DMS153 treated with DMSO at 0.1 percent for 48 hours (cell line): ENCODE results near the gene RGS14.
"Not testable (repeated sequence)": the region's sequence is repeated elsewhere in the genome, so short reads cannot be mapped to it uniquely, and the experiment has no call there.

ENCODE experiments used
- DNase-seq: peaks from one replicate; lab custom pipeline; 2025; ENCODE audit not compliant: unreplicated experiment; lab: John Stamatoyannopoulos, UW

RGS14 gene

GRCh38 chr5:177346820-177347219 is 10.9 kb upstream of the RGS14 start:
- DNase-seq, result no peak

GRCh38 chr5:177347699-177348098 is 10.0 kb upstream of the RGS14 start:
- DNase-seq, result no peak

- DNase-seq, result no peak
Observed at GRCh38 chr5:177349362-177349647, 8.4 kb upstream of the RGS14 start.

GRCh38 chr5:177349762-177350161 is 8.0 kb upstream of the RGS14 start:
- DNase-seq, result no peak

GRCh38 chr5:177350776-177351391 is 6.8 kb upstream of the RGS14 start:
- DNase-seq, result no peak

GRCh38 chr5:177351392-177352329 is 6.1 kb upstream of the RGS14 start, which contains the start of gene LMAN2:
TSS of gene LMAN2 (minus strand) at chr5:177351668. CDS start at chr5:177351647, 21 bp downstream.
- DNase-seq, result peak; percentile 67

- no peak for DNase-seq
Observed at GRCh38 chr5:177353093-177353492, 4.6 kb upstream of the RGS14 start.

GRCh38 chr5:177354256-177354655 is 3.5 kb upstream of the RGS14 start:
- no peak for DNase-seq

GRCh38 chr5:177354711-177355110 is 3.0 kb upstream of the RGS14 start:
- no peak for DNase-seq

- no peak for DNase-seq
Observed at GRCh38 chr5:177355162-177355867, 2.4 kb upstream of the RGS14 start.

GRCh38 chr5:177355868-177356168 is 1.9 kb upstream of the RGS14 start:
- DNase-seq, result no peak

GRCh38 chr5:177356746-177357145 is 978 bp upstream of the RGS14 start:
- no peak for DNase-seq

GRCh38 chr5:177357146-177357458 is 622 bp upstream of the RGS14 start:
- no peak for DNase-seq

GRCh38 chr5:177358370-177358819 is 671 bp downstream of the RGS14 start:
- DNase-seq, result no peak

GRCh38 chr5:177359451-177359851 is 1.7 kb downstream of the RGS14 start:
- no peak for DNase-seq

GRCh38 chr5:177359860-177360259 is 2.1 kb downstream of the RGS14 start:
- no peak for DNase-seq

- DNase-seq, result not testable (repeated sequence)
Observed at GRCh38 chr5:177360740-177361139, 3.0 kb downstream of the RGS14 start.

- no peak for DNase-seq
Observed at GRCh38 chr5:177361418-177362291, 3.9 kb downstream of the RGS14 start.

GRCh38 chr5:177362292-177362609 is 4.5 kb downstream of the RGS14 start:
- no peak for DNase-seq

GRCh38 chr5:177362610-177363507 is 5.1 kb downstream of the RGS14 start:
- no peak for DNase-seq
